ENCODE data around the gene RGR.
"Not testable (repeated sequence)": the region's sequence is repeated elsewhere in the genome, so short reads cannot be mapped to it uniquely, and the experiment has no call there.

RGR gene

GRCh38 chr10:84254552-84255478, 10.0 kb downstream of the RGR start:
- FAIRE-seq (no peak), DNase-seq (ENCODE audit: extremely low spot score, insufficient read length, low read depth) (no peak)

- FAIRE-seq (no peak), DNase-seq (ENCODE audit: extremely low spot score, insufficient read length, low read depth) (no peak)
Measured at GRCh38 chr10:84256510-84257342, 11.9 kb downstream of the RGR start.

GRCh38 chr10:84257343-84258020, 12.6 kb downstream of the RGR start:
- FAIRE-seq (no peak), DNase-seq (ENCODE audit: extremely low spot score, insufficient read length, low read depth) (no peak)

GRCh38 chr10:84258034-84258695, 13.3 kb downstream of the RGR start:
- no peak for DNase-seq (ENCODE audit: extremely low spot score, insufficient read length, low read depth)
- FAIRE-seq: no peak

- FAIRE-seq (no peak), DNase-seq (ENCODE audit: extremely low spot score, insufficient read length, low read depth) (no peak)
Measured at GRCh38 chr10:84261236-84261915, 16.5 kb downstream of the RGR start.

GRCh38 chr10:84262190-84262956, 17.5 kb downstream of the RGR start:
- DNase-seq (ENCODE audit: extremely low spot score, insufficient read length, low read depth) (no peak), FAIRE-seq (no peak)

- DNase-seq (ENCODE audit: extremely low spot score, insufficient read length, low read depth) (no peak), FAIRE-seq (no peak)
Measured at GRCh38 chr10:84263716-84264115, 18.9 kb downstream of the RGR start.

- peak; percentile 54 for DNase-seq (ENCODE audit: extremely low spot score, insufficient read length, low read depth)
- FAIRE-seq: peak; percentile 88
Measured at GRCh38 chr10:84264611-84265141, 19.8 kb downstream of the RGR start.

- FAIRE-seq (no peak), DNase-seq (ENCODE audit: extremely low spot score, insufficient read length, low read depth) (no peak)
Measured at GRCh38 chr10:84265418-84265817, 20.6 kb downstream of the RGR start.

- no peak for DNase-seq (ENCODE audit: extremely low spot score, insufficient read length, low read depth)
- no peak for FAIRE-seq
Measured at GRCh38 chr10:84267503-84268126, 22.8 kb downstream of the RGR start.

GRCh38 chr10:84269162-84269561, 24.3 kb downstream of the RGR start:
- FAIRE-seq: no peak
- no peak for DNase-seq (ENCODE audit: extremely low spot score, insufficient read length, low read depth)

- DNase-seq (ENCODE audit: extremely low spot score, insufficient read length, low read depth) (no peak), FAIRE-seq (no peak)
Measured at GRCh38 chr10:84269773-84270172, 24.9 kb downstream of the RGR start.

- FAIRE-seq (no peak), DNase-seq (ENCODE audit: extremely low spot score, insufficient read length, low read depth) (no peak)
Measured at GRCh38 chr10:84270708-84271107, 25.9 kb downstream of the RGR start.

- DNase-seq (ENCODE audit: extremely low spot score, insufficient read length, low read depth); FAIRE-seq: not testable (repeated sequence)
Measured at GRCh38 chr10:84279876-84280475, 35.1 kb downstream of the RGR start.

- FAIRE-seq (no peak), DNase-seq (ENCODE audit: extremely low spot score, insufficient read length, low read depth) (no peak)
Measured at GRCh38 chr10:84286695-84287094, 41.8 kb downstream of the RGR start.

GRCh38 chr10:84288151-84288550, 43.3 kb downstream of the RGR start:
- DNase-seq (ENCODE audit: extremely low spot score, insufficient read length, low read depth): no peak
- FAIRE-seq: no peak

GRCh38 chr10:84289521-84290200, 44.8 kb downstream of the RGR start:
- FAIRE-seq: no peak

More at GRCh38 chr10:84289521-84290200, 44.8 kb downstream of the RGR start:
- no peak for DNase-seq (ENCODE audit: extremely low spot score, insufficient read length, low read depth)

All from GM18507 (cell line).